Posterior vena cava (tissue), 2 donors: ENCODE measurements around the gene KRTAP12-3. TPM values are rescaled to one million over a fixed set of nuclear protein-coding genes. Genes with fewer than 3 reads are reported as not detected.
A peak's percentile ranks its signal among the peaks of the same experiment; 100 is the strongest.
"Not testable (repeated sequence)": the region's sequence is repeated elsewhere in the genome, so short reads cannot be mapped to it uniquely, and the experiment has no call there.

Experiments used
- DNase-seq: peaks from one replicate; pipeline ENCODE4 v3.0.0-alpha.2; 2020; ENCODE audit warnings: low spot score
- intact Hi-C, 2 donors: fragments of 100-400 bp; cut with DNase I; formaldehyde crosslinking; loops; one replicate each; pipeline versions ENCODE4 v1.14.1 to v1.14.2; 2022 to 2023
- total RNA-seq, 2 donors: library from RNA; stranded (reverse); fragmentation: NEBNext Ultra II Directional; extraction: Animal tissue kit (Norgen Biotek cat#: 25700); gene quantifications; one replicate each; pipeline ENCODE4 v1.2.1, GENCODE V29; 2021
- donor health status: DM: yes; HTN: yes; CAD: no.
- donor health status: DM: yes; HTN: yes; CAD: no.

KRTAP12-3 gene
- total RNA-seq, 2 donors from 2014 or later, result not detected

GRCh38 chr21:44671911-44672310, 14.2 kb downstream of the KRTAP12-3 start:
- intact Hi-C loops, result no loop called here
- DNase-seq, result no peak

- intact Hi-C loops, result no loop called here
- no peak for DNase-seq
These were observed 20.1 kb downstream of the KRTAP12-3 start for GRCh38 chr21:44677881-44678280.

GRCh38 chr21:44681152-44681551, 23.4 kb downstream of the KRTAP12-3 start:
- intact Hi-C loops, result no loop called here
- DNase-seq, result no peak

- no peak for DNase-seq
- intact Hi-C loops, result loop anchor here in 1 of 2 donors (1.0 kb wide), 1 partner anchor 27 kb away; no protein-coding TSS in a partner anchor
These were observed 24.3 kb downstream of the KRTAP12-3 start, which contains the start of gene KRTAP12-1 for GRCh38 chr21:44681861-44682579. TSS of gene KRTAP12-1 (minus strand) at chr21:44682163. CDS start at chr21:44682123, 40 bp downstream.

GRCh38 chr21:44682580-44683151, 24.9 kb downstream of the KRTAP12-3 start:
- intact Hi-C loops, result loop anchor here in 1 of 2 donors (1.0 kb wide), 1 partner anchor 27 kb away; no protein-coding TSS in a partner anchor
- DNase-seq, result no peak

GRCh38 chr21:44684077-44684476, 26.3 kb downstream of the KRTAP12-3 start:
- no peak for DNase-seq

GRCh38 chr21:44684483-44684882, 26.8 kb downstream of the KRTAP12-3 start:
- intact Hi-C loops, result no loop called here
- DNase-seq, result no peak

More at GRCh38 chr21:44684077-44684476, 26.3 kb downstream of the KRTAP12-3 start:
- intact Hi-C loops, result no loop called here

GRCh38 chr21:44685050-44685449, 27.3 kb downstream of the KRTAP12-3 start:
- peak; percentile 63 for DNase-seq

GRCh38 chr21:44686000-44686781, 28.5 kb downstream of the KRTAP12-3 start:
- intact Hi-C loops, result no loop called here
- peak; percentile 66 for DNase-seq

More at GRCh38 chr21:44685050-44685449, 27.3 kb downstream of the KRTAP12-3 start:
- intact Hi-C loops, result not testable (repeated sequence)

- intact Hi-C loops, result no loop called here
- DNase-seq, result peak; percentile 52
These were observed 29.3 kb downstream of the KRTAP12-3 start for GRCh38 chr21:44686843-44687561.

- intact Hi-C loops, result no loop called here
- peak; percentile 53 for DNase-seq
These were observed 29.9 kb downstream of the KRTAP12-3 start for GRCh38 chr21:44687671-44688070.

- DNase-seq, intact Hi-C loops: not testable (repeated sequence)
These were observed 32.0 kb downstream of the KRTAP12-3 start for GRCh38 chr21:44689740-44690139.

GRCh38 chr21:44691686-44692085, 34.0 kb downstream of the KRTAP12-3 start:
- no peak for DNase-seq
- intact Hi-C loops, result no loop called here

- no peak for DNase-seq
- intact Hi-C loops, result no loop called here
These were observed 35.2 kb downstream of the KRTAP12-3 start for GRCh38 chr21:44692798-44693512.

- no peak for DNase-seq
- intact Hi-C loops, result no loop called here
These were observed 37.0 kb downstream of the KRTAP12-3 start for GRCh38 chr21:44694776-44695175.

GRCh38 chr21:44695184-44695583, 37.5 kb downstream of the KRTAP12-3 start:
- intact Hi-C loops, result no loop called here
- DNase-seq, result no peak

- intact Hi-C loops, result no loop called here
- no peak for DNase-seq
These were observed 37.9 kb downstream of the KRTAP12-3 start for GRCh38 chr21:44695641-44696040.

GRCh38 chr21:44696572-44696971, 38.8 kb downstream of the KRTAP12-3 start:
- intact Hi-C loops, result no loop called here
- no peak for DNase-seq
